AG09319 (cell line): Measurements from ENCODE around the gene KLHL29.
"Not testable (repeated sequence)": the region's sequence is repeated elsewhere in the genome, so short reads cannot be mapped to it uniquely, and the experiment has no call there.

ENCODE experiments used
- DNase-seq: peaks from one replicate; pipeline ENCODE4 v3.0.0-alpha.2; 2010; ENCODE audit warnings: low read depth; ENCODE audit errors: extremely low read depth
- TF ChIP-seq, protein P1 (sequence below): IDR thresholded peaks from 2 replicates; pipeline ENCODE4 v1.5.1; 2011; ENCODE audit warnings: low read depth, mild to moderate bottlenecking, inconsistent platforms, low read length, moderate library complexity

Gene KLHL29

DNA sequence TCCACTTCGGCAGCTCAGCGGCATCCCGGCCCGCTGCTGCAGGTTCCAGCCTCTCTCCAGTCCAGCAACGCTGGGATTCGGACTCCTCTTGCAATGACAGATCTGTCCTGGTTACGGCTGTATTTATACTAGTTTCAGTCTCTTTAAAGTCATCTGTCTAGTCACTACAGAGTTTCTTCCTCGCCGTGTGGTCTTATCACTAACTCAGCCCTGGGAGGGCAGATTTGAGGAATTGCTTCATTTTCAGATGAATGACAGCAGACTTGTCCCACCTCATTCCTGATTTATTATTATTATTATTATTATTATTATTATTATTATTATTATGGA lies 2.2 kb downstream of the KLHL29 start:
- DNase-seq = no peak
- TF ChIP-seq, protein P1, sequence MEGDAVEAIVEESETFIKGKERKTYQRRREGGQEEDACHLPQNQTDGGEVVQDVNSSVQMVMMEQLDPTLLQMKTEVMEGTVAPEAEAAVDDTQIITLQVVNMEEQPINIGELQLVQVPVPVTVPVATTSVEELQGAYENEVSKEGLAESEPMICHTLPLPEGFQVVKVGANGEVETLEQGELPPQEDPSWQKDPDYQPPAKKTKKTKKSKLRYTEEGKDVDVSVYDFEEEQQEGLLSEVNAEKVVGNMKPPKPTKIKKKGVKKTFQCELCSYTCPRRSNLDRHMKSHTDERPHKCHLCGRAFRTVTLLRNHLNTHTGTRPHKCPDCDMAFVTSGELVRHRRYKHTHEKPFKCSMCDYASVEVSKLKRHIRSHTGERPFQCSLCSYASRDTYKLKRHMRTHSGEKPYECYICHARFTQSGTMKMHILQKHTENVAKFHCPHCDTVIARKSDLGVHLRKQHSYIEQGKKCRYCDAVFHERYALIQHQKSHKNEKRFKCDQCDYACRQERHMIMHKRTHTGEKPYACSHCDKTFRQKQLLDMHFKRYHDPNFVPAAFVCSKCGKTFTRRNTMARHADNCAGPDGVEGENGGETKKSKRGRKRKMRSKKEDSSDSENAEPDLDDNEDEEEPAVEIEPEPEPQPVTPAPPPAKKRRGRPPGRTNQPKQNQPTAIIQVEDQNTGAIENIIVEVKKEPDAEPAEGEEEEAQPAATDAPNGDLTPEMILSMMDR = no peak

DNA sequence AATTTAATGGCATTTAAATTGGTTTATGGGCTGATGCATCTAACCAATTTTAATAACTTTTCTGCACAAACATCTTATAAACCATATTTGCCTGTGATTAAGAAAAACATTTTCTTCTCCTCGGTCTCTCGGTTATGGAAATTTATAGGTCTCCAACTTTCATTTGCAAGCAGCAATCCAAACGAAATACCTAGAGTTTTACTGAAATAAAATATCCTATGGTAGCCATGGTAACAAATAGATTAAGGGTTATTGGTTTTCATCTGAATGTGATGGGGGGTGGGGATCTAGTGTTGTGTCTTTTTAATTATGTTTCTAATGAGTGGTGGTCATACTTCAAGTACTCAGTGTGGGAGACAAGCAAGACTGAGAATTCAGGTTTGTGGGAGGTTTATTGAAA lies 2.9 kb downstream of the KLHL29 start:
- no peak for DNase-seq
- TF ChIP-seq, protein P1 = no peak

DNA sequence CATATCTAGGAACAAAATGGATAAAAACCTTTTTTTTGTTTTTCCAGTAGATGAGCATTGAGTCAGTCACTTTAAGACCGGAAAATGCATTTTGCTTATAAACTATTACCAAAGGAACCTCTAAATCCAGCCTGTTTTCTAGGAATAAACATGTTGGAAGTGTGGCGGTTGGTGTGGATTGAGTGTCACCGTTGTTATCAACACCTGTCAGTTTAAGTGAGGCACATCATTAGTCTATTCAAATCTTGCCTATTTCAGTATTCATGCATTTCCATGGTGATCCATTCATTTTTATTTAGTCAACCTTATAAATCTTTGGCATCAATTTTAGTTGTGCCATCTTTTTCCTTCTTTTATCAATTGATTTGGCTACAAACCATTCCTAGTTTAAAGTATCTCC lies 3.3 kb downstream of the KLHL29 start:
- TF ChIP-seq, protein P1 = no peak
- DNase-seq = no peak

DNA sequence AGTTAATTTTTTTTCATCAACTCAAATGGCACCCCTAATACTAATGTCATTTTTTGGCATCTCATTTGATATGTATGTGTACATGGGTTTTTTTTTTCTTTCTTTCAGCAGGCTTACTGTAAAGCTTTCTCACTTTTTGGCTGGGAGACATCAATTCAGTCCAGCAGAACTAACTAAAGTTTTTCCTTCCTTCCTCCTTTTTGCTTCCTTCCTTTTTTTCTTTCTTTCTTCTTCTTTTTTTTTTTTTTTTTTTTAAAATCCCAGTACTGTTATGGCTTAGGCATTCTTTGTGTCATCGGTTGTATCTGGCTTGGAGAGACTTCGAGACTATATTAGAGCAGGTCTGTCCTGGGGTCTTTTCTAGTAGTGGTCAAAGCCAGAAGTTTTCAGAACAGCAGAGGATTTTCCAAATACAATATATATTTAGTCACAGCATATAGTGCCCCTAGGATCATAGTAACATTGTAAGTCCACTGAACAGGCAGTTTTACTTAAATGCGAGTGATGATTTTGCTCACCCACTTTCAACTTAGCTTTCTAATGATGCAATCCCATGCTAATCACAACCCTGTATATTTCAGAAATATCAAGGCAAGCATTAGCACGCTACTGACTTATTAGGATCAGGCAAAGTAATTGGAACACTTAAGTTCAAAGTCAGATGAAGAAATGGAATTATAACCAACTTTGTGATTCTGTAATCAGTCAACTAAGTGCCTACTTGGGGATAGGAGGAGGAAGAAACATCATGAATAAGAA lies 4.0 kb downstream of the KLHL29 start:
- no peak for DNase-seq

DNA sequence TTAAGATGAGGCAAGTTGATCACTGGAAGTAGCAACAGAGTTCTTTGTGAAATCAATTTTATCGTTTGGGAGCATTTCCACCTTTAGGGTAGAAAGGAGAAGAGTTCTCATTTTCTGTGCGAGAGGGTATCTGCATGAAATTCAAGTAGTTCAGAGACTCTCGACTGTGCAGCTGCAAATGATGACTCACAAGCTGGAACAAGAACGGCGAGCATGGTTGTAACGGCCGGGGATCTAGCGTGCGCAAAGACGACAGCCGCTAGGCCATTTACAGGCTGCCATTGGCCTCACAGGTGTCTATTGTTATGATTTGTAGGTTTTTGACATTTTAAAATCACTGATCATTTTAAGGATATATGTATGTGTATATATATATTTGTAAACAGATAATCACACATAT lies 5.2 kb downstream of the KLHL29 start:
- no peak for DNase-seq

More for the DNA sequence above, 4.0 kb downstream of the KLHL29 start:
- TF ChIP-seq, protein P1 = no peak

DNA sequence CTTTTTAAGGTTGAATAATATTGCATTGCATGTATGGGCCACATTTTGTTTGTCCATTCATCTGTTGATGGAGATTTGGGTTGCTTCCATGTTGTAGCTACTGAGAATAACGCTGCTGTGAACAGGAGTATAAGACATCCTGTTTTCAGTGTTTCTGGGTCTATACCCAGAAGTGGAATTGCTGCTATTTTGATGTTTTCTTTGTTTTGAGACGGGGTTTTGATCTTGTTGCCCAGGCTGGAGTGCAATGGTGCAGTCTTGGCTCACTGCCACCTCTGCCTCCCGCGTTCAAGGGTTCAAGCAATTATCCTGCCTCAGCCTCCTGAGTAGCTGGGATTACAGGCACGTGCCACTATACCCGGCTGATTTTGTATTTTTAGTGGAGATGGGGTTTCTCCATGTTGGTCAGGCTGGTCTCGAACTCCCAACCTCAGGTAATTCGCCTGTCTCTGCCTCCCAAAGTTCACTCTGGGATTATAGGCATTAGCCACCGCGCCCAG lies 6.3 kb downstream of the KLHL29 start:
- not testable (repeated sequence) for DNase-seq

More for the DNA sequence above, 5.2 kb downstream of the KLHL29 start:
- TF ChIP-seq, protein P1 = no peak

DNA sequence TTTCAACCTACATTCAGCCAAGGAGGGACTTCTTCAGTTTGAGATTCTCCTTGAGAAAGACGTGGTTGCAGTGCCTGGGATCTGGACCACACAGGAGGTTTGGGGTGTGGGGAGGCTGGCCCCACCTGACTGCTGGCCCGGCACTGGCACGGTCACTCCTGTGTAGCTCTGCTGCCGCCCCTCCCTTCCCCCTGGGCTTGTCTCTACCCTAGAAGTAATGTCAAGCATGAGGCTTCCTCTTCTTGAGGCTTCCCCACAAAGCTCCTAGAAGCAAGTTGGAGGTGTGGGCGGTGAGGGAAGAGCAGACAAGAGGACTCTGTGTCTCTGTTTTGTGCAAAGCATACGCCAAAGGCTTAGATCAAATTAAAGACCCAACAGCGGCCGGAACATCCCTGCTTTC lies 8.7 kb downstream of the KLHL29 start:
- TF ChIP-seq, protein P1 = no peak
- DNase-seq = no peak

DNA sequence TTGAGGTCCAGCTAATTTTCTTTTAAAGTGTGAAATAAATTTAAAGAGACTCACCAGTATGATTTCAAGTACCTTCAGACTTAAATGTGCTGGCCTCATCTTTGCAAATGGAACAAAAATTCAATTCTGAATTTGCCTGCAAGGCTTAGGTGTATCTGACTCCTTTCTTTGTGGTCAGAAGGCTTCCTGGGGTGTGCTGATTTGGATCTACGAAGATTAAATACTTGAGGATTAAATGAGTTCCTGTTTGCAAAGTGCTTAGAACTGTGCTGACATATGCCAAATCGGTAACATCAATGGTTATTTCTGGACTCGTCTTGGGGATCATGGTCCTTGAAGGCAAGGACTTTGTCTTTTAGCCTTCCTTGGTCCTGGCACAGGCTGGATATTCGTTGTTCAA lies 9.7 kb downstream of the KLHL29 start:
- DNase-seq = no peak
- TF ChIP-seq, protein P1 = no peak
